Ishikawa (cell line): ENCODE measurements around the gene SERP2.
A peak's percentile ranks its signal among the peaks of the same experiment; 100 is the strongest.

Experiments
- CEBPB ChIP-seq: IDR thresholded peaks from 2 replicates; pipeline ENCODE4 v1.6.1; 2012
- CREB1 ChIP-seq: IDR thresholded peaks from 2 replicates; pipeline ENCODE4 v1.6.1; 2012; ENCODE audit warnings: low read depth
- EGR1 ChIP-seq: IDR thresholded peaks from 2 replicates; pipeline ENCODE4 v1.6.1; 2012
- MAX ChIP-seq: IDR thresholded peaks from 2 replicates; pipeline ENCODE4 v1.6.1; 2012
- RAD21 ChIP-seq: IDR thresholded peaks from 2 replicates; pipeline ENCODE4 v1.6.1; 2012; ENCODE audit warnings: low read depth
- REST ChIP-seq: IDR thresholded peaks from 2 replicates; pipeline ENCODE4 v1.6.1; 2012; ENCODE audit warnings: low read depth, mild to moderate bottlenecking
- TAF1 ChIP-seq: IDR thresholded peaks from 2 replicates; pipeline ENCODE4 v1.6.1; 2012; ENCODE audit warnings: low read depth, mild to moderate bottlenecking
- TEAD4 ChIP-seq: IDR thresholded peaks from 2 replicates; pipeline ENCODE4 v1.6.1; 2012

GRCh38 chr13:44336934-44337333, 36.7 kb upstream of the SERP2 start:
- TF ChIP-seq TAF1 (no peak), RAD21 (no peak), MAX (peak; percentile 39; the same call in 1 of the 2 replicates), EGR1 (no peak), CEBPB (no peak), REST (no peak), TEAD4 (no peak), CREB1 (no peak)
